Bone marrow (tissue), 2 donors: ENCODE data around the gene FKBP14.

Experiments
- DNase-seq, 2 donors: peaks; one replicate each; lab custom pipeline; 2025; lab: John Stamatoyannopoulos, UW

The FKBP14 gene

GRCh38 chr7:30034501-30034900, 8.0 kb upstream of the FKBP14 start:
- DNase-seq, result no peak

- no peak for DNase-seq
Observed at GRCh38 chr7:30032310-30033125, 6.0 kb upstream of the FKBP14 start.

DNA sequence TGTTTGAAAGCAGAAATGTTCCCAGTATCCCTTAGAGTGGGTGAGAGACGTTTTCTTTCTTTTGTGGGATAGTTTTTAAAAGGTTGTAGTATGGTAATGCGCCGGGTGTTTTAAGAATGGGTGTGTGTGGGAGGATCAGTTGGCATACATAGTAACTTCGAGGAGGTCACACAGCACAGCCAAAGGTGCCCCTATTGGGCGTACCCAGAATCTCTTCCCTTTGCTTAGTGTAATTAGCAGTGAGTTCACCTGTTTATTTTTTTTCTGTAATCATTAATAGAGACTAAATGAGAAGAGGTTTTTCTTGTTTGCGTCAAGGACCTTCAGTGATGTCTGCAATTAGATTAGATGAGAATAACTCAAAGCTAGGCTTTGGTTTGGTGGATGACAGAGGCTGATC, 3.2 kb upstream of the FKBP14 start:
- no peak for DNase-seq

DNA sequence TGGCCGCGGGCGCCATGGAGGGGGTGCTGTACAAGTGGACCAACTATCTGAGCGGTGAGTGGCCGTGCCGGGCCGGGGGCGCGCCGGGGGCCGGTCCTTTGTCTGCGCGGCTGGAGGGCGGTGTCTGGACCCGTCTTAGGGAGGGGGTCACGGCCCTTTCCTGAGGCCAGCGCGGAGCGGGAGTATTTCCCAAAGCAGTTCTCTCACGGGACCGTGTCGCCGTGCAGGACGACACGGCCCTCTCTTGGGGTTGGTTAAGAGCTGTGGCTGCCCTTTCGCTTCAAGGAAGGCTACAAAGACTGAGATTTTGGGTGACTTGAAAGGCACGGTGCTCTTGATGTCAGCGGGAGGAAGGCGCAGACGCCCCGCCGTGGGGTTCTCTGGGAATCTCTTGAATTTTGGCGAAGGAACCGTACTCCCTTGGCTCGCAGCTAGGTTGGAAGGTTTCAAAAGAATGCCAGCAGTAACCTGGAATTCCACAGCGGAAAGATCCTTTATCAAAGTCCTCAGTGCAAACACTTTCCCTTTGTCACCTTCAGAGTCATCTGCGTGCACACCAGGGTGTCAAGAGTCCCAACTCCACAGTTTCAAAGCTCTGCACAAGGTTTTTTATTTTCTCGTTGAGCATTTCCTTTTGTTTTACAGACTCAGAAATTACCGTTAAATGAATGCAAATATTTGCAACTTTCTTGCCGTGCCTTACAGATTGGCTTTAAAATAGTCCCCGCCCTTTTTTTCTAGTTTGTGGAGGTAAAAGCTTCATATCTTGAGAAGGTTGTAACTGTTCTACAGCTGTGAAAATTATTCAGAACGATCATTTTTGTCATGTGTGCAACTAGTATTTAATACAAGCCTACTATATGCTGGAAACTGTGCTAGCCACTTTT, 2.5 kb upstream of the FKBP14 start:
- no peak for DNase-seq

- peak; percentile 21 to 75 for DNase-seq
Observed at GRCh38 chr7:30028216-30028748, 1.8 kb upstream of the FKBP14 start, which contains the start of gene PLEKHA8. Gene PLEKHA8 (plus strand): TSS chr7:30028412. CDS start chr7:30028763, 351 bp downstream.

DNA sequence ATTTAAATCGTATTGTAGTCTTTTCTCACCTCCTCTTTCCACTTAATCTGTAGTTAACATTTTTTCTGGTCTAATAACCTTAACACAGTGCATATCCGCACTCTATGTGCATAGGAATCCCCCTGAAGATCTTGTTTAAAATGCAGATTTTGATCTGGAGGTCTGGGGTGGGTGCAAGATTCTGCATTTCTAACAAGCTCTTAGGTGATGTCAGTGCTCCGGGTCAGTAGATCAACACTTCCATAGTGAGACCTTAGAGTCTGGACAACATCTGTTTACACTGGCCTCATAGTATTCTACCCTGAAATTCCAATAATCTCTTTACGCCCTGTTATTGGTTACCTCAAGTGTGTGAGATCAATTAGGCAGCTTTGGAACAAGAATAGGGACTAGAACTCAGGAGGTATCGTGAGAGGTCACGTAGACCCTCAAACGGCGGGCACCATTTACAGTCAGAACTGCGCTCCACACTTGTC, 1.3 kb upstream of the FKBP14 start:
- no peak for DNase-seq

DNA sequence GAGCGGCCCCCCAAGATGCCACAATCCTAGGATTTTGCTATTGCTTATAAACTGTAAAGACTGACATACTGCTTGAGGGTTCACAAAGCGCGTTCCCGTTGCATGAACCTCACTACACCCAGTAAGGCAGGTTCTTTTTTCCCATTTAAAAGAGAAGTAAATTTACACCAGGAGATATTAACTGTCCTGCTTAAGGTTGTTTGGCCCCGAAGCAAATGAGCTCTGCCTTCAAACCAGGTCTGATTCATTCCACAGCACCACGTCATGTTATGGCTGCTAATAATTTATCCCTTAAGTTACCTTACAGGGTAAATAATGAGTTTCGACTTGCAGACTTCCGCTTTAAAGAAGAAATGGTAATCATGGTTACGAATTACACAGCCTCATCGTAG, 559 bp upstream of the FKBP14 start:
- DNase-seq, result peak in 1 of 2 donors; percentile 19

DNA sequence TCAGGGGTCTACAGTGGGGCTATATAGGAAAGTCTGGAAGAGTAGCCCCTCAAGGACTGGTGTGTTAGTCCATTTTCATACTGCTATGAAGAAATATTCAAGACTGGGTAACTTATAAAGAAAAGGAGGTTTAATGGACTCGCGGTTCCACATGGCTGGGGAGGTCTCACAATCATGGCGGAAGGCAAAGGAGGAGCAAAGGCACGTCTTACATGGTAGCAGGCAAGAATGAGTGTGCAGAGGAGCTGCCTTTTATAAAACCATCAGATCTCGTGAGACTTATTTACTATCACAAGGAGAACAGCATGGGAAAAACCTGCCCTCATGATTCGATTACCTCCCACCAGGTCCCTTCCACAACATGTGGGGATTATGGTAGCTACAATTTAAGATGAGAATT, 3.0 kb downstream of the FKBP14 start:
- DNase-seq, result no peak

DNA sequence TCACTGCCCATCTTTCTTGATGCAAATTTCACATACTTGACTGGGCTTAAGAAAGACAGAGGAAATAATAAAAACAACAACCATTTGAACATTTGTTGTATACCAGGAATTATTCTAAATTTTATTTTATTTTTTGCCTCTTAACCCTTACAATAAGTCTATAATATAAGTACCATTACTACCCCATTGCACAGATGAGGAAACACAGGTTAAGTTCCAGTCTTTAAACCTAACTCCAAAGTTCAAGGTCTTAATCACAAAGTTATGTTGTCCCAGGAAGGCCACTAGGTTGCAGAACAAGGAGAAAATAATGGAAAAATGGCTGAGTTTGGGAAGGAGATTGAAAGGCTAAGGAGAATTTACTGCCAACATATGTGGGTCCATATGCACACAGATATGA, 3.5 kb downstream of the FKBP14 start:
- no peak for DNase-seq

DNA sequence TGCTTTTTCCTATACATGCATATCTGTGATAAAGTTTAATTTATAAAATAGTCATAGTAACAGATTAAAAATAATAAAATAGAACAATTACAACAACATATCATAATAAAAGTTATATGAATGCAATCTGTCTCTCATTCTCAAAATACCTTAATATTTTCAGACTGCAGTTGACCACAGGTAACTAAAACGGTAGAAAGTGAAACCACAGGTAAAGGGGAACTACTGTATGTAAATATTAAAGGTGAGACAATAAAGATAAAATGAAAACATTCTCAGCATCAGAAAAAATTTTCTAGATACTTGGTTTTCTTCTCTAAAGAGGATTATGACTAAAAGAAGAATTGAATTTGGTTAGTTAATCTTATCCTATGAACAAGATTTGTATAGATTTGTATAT, 6.0 kb downstream of the FKBP14 start:
- no peak for DNase-seq

DNA sequence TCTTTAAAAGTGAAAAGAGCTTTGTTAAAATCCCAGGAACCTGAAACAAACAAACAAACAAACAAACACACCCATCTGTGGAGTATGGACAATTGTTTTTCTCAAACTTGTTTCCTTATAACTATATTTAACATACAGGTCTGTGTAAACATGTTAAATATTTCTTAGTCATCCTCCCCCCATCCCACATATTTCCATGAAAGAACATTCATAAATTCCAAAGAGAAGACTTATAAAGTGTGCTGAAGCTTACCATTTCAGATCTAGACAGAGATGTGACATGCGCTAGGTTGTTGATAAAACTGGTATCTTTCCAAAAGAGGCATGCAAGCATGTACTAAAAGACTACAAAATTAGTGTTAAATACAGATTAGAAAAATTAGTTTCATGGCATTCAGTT, 6.5 kb downstream of the FKBP14 start:
- DNase-seq, result no peak

- no peak for DNase-seq
Observed at GRCh38 chr7:30019387-30019786, 7.1 kb downstream of the FKBP14 start.

- DNase-seq, result no peak
Observed at GRCh38 chr7:30018451-30018850, 8.1 kb downstream of the FKBP14 start.

DNA sequence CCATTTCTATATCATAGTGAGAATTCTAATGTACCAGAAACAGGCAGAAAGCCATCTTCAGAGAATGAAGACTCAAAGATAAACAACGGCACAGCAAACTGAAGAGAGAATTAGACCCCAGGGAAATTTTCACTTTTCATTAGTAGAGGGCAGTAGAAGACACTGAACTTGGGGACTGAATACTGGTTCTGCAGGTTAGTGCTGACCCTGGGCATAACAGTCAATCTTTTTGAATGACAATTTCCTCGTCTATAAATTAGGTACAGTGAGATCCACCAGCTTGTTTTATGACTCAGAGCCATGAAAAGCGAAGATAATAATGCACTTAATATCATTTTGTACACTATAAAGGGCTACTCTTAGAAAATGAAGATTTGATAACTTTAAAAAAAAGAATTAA, 13.7 kb downstream of the FKBP14 start:
- no peak for DNase-seq

GRCh38 chr7:30010021-30010420, 16.5 kb downstream of the FKBP14 start:
- DNase-seq, result no peak

- DNase-seq, result no peak
Observed at GRCh38 chr7:30005464-30005863, 21.0 kb downstream of the FKBP14 start.

GRCh38 chr7:30003098-30003497, 23.4 kb downstream of the FKBP14 start:
- no peak for DNase-seq

DNA sequence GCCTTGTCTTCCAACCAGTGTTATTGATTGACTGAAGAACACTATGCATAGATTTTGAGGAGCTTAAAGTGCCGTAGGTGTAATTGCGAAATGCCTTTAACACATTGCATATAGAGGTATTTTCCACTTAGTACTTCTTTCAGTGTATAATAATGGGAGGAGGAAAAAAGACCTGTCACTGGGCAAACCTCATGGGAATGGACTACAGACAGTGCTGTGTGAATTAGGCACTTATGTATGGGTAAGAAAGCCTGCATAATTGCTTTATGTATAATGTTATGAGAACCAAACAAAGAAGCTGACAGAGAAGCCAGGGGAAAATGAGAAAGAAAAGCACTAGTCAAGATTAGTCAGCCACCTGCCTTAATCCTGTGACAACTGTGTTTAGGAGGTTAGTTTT, 24.5 kb downstream of the FKBP14 start:
- DNase-seq, result no peak

GRCh38 chr7:29998489-29998888, 28.0 kb downstream of the FKBP14 start:
- no peak for DNase-seq

DNA sequence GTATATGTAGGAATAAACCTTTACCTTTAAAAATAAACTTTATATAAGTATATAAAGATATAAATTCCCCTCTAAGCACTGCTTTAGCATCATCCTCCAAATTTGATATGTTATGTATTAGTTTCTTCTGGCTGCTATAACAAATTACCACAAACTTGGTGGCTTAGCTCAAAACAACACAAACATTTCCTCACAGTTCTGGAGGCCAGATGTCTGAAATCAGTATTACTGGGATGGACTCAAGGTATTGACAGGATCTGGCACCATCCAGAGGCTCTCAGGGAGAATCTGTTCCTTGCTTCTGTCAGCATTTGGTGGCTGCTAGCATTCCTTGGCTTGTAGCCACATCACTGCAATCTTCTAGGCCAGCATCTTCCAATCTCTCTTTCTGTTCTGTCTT, 30.2 kb downstream of the FKBP14 start:
- DNase-seq, result no peak

DNA sequence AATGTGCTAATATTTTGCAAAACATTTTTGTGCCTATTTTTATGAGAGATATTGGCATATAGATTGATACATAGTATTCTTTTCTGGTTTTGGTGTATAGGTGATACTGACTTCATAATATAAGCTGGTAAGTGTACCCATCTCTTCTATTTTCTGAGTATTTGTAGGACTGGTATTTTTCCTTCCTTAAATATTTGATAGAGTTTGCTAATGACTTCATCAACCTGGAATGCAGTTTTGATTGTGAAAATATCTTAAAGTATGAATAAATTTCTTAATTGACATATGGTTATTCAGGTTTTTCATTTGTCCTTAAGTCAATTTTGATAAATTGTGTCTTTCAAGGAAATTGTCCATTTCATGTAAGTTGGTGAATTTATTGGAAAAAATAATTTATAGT, 30.9 kb downstream of the FKBP14 start:
- no peak for DNase-seq

DNA sequence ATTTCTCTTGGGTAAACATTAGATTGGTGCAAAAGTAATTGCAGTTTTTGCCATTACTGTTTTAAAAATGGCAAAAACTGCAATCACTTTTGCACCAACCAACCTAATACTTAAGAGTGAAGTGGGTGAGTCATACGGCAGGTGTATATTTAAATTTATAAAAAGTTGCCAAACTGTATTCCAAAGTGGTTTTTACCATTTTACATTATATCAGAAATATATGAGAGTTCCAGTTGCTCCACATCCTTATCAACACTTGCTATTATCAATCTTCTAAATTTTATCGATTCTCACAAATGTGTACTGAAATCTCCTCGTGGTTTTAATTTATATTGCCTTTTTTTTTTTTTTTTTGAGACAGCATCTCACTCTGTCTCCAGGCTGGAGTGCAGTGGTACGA, 33.4 kb downstream of the FKBP14 start:
- no peak for DNase-seq

DNA sequence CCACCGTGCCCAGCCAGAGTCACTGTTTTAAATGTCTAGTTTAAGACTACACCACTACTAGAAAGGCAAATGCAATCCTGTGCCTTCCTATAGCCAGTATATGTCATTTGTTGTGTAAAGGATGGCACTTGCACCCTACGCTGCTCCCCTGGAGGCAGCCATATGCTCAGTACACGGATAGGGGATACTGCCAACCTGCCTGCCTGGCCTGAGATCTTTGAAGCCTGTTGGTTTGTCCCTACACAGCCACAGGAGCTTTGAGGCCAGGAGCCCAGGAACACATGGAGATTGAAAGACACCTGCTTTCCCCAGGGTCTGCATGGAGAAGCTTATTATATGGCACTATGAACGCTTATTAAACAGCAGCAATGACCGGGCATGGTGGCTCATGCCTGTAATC, 34.6 kb downstream of the FKBP14 start:
- DNase-seq, result no peak
